GM04504 (cell line): ENCODE measurements around the gene TOMM20.
"Not testable (repeated sequence)": the region's sequence is repeated elsewhere in the genome, so short reads cannot be mapped to it uniquely, and the experiment has no call there.

Source experiments
- DNase-seq: peaks from one replicate; pipeline ENCODE4 v3.0.0-alpha.2; 2012; ENCODE audit warnings: low read depth

Gene TOMM20

DNA sequence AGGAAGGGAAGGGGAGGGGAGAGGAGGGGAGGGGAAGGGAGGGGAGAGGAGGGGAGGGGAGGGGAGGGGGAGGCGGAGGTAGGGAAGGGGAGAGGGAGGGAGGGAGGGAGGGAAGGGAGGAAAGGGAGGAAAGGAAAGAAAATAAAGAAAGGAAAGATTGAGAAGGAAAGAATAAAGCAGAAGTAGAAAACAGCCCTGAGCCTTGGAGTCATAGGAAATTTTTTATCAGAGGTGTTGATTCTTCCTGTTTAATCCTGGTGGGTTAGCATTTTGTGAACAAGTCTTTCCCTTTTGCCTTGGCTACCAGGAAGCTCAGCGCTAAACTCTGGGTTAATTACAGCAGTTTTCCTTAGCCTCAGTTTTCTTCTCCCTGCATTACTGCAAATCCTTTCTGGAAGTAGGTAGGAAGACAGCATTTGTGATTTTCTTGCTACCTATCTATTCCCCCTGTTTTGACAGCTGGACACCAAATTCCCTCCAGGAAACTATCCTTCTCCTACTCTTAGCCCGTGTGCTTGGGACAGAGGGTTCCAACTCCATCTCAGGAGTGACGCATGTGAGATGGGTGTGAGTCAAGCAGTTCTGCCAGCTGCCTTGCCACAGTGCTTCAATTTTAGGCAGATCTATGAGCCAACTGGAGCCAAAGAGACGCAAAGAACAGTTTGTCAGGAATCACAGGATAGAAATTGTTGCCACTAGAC is 26.9 kb downstream of the TOMM20 start:
- no peak for DNase-seq

- no peak for DNase-seq
Observed at GRCh38 chr1:235100194-235100772, 28.4 kb downstream of the TOMM20 start.

GRCh38 chr1:235098991-235099390 is 29.6 kb downstream of the TOMM20 start:
- no peak for DNase-seq

GRCh38 chr1:235098547-235098946 is 30.1 kb downstream of the TOMM20 start:
- no peak for DNase-seq

DNA sequence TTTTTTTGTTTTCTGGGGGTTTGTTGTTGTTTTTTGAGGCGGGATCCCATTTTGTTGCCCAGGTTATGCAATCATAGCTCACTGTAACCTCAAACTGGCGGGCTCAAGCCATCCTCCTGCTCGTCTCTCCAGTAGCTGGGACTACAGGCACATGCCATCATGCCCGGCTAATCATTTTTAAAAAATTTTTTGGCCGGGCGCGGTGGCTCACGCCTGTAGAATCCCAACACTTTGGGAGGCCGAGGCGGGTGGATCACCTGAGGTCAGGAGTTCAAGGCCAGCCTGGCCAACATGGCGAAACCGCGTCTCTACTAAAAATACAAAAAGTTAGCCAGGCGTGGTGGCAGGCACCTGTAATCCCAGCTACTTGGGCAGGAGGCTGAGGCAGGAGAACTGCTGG is 31.1 kb downstream of the TOMM20 start:
- not testable (repeated sequence) for DNase-seq

DNA sequence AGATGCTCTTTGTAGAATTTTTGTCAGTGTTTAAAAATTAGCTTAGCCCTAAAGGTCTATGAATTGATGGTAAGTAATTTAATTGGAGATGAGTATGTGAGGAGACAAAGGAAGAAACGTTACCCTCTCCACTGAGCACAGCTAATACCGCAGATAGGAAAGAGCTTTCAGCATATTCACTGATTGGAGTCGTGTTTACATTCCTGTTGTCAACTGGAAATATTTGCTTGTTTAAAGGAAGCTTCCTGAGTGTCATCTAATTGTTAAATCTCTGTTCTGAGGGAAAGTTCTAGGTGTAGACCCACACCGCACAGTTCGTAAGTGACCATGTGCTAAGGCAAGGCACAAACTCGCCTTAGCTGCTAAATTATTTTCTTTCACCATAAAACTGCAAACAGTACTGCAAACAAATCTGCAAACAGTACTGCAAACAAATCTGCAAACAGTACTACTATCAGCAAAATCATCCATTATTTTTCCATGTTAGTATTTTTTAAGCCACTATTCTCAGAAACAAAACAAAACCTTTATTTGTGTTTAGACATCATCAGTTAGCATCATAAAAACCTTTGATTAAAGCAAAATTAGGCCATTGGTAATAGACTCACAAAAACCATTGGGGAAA is 32.6 kb downstream of the TOMM20 start:
- DNase-seq, result no peak

DNA sequence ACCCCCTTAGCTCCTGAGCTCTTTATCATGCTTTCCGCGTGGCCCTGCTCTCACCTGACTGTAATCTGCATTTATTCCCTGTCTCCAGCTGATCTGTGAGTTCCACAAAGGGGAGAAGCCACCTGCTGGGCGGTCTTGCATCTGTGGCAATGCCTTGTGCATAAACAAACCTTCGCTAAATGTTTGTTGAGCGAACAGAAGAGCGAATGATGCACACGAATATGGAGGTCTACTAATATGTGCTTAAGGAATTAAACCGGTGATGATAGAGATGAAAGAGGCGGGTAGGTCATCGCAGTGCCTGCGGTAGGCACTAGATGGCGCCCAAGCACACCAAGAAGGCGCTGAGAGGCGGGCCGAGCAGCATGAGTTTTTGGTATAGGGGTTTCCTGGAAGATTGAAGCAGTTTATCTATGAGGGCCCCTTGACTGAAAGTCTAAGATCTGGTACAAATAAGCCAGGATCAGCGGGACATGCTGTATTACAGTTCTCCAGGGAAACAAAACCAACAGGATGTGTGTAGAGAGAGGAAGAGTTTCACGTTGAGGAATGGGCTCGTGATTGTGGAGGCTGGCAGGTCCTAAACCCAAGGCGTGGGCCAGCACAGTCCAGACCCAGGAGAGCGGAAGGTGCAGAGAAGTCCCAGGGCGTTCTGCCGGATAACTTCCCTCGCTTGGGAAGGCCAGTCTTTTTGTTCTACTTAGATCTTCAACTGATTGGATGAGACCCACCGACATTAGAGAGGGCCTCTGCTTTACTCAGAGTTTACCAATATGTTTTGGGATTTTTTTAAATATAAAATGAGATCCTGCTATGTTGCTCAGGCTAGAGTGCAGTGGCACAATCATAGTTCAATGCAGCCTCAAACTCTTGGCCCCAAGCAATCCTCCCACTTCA is 34.7 kb downstream of the TOMM20 start:
- no peak for DNase-seq

- no peak for DNase-seq
Observed at GRCh38 chr1:235093013-235093695, 35.5 kb downstream of the TOMM20 start.

DNA sequence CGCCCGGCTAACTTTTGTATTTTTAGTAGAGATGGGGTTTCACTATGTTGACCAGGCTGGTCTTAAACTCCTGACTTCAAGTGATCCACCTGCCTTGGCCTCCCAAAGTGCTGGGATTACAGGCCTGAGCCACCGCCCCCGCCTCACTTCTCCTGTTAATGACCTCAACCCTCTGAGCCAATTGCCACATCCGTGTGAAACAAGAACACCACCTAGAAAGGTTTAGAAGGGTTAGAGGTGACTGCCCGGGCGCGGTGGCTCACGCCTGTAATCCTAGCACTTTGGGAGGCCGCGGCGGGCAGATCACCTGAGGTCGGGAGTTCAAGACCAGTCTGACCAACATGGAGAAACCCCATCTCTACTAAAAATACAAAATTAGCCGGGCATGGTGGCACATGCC is 36.2 kb downstream of the TOMM20 start:
- not testable (repeated sequence) for DNase-seq

DNA sequence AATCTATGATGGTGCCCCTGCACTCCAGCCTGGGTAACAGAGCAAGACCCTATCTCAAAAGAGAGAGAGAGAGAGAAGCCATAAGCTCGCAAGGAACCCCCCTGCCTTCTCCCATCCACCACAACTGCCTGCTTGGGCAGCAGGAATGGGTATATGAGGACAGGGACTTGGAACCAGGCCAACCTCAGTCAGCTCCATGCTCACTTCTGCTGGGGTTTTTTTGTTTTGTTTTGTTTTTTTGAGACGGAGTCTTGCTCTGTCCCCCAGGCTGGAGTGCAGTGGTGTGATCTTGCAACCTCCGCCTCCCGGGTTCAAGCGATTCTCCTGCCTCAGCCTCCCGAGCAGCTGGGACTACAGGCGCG is 36.6 kb downstream of the TOMM20 start:
- not testable (repeated sequence) for DNase-seq

DNA sequence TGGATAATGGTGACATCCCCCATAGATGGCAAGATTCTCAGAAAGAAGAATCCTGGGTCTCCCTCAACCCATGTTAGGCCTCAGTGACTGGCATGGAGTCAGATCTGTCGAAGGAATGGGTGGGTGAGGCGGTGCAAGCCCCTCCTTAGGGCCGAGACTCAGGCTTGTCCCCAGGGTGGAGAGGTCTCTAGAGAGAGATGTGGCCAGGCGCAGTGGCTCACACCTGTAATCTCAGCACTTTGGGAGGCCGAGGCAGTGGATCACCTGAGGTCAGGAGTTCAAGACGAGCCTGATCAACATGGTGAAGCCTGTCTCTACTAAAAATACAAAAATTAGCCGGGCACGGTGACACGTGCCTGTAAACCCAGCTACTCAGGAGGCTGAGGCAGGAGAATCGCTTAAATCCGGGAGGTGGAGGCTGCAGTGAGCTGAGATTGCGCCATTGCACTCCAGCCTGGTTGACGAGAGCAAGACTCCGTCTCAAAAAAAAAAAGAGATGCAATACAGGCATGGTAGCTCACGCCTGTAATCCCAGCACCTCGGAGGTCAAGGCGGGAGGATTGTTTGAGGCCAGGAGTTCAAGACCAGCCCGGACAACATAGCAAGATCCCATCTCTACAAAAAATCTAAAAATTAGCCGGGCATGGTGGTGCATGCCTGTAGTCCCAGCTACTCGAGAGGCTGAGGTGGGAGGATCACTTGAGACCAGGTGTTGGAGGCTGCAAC is 37.2 kb downstream of the TOMM20 start:
- DNase-seq, result not testable (repeated sequence)

DNA sequence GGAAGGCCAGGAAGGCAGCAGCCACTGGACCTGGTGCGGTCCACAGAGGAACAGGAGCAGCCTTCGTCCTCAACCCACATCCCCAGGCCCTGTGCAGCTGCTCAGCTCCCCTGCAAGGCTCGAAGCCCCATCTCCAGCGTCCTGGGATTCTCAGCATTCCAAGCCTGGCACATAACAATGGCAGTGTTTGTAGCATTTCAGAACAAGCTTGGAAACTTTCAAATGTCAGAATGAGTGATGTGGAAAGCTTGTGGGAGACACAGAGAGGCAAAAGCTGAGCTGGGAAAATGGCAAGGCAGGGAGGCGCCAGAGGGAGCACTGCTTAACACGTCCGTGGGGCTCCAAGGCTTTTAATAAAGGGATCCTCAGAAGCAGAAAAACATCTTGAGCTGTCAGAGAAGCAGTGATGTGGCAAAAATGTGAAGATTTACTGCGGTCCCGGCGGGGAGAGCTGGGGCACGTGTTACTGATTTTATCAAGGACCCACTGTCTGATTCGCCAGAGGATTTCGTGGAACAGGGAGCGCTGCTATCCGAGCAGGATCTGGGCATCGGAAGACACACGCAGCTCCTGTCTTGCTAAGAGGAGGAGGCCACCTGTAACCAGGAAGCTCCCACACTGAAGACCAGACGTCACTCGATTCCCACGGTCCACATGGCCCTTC is 38.1 kb downstream of the TOMM20 start:
- no peak for DNase-seq

DNA sequence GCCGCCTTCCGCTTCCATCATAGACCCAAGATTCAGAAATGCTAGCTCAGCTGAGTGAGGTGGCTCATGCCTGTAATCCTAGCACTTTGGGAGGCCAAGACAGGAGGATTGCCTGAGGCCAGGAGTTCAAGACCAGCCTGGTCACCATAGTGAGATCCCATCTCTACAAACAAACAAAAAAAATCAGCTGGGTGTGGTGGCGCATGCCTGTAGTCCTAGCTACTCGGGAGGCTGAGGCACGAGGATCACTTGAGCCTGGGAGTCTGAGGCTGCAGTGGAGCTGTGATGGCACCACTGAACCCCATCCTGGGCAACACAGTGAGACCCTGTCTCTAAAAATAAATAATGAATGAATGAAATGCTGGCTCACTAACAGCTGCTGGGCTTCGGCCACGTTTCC is 39.7 kb downstream of the TOMM20 start:
- no peak for DNase-seq

- DNase-seq, result no peak
Observed at GRCh38 chr1:235088430-235088829, 40.2 kb downstream of the TOMM20 start.

- no peak for DNase-seq
Observed at GRCh38 chr1:235087906-235088305, 40.7 kb downstream of the TOMM20 start.

GRCh38 chr1:235085411-235086117 is 43.1 kb downstream of the TOMM20 start:
- not testable (repeated sequence) for DNase-seq

- not testable (repeated sequence) for DNase-seq
Observed at GRCh38 chr1:235080788-235081187, 47.8 kb downstream of the TOMM20 start.

- DNase-seq, result not testable (repeated sequence)
Observed at GRCh38 chr1:235080297-235080657, 48.4 kb downstream of the TOMM20 start.

DNA sequence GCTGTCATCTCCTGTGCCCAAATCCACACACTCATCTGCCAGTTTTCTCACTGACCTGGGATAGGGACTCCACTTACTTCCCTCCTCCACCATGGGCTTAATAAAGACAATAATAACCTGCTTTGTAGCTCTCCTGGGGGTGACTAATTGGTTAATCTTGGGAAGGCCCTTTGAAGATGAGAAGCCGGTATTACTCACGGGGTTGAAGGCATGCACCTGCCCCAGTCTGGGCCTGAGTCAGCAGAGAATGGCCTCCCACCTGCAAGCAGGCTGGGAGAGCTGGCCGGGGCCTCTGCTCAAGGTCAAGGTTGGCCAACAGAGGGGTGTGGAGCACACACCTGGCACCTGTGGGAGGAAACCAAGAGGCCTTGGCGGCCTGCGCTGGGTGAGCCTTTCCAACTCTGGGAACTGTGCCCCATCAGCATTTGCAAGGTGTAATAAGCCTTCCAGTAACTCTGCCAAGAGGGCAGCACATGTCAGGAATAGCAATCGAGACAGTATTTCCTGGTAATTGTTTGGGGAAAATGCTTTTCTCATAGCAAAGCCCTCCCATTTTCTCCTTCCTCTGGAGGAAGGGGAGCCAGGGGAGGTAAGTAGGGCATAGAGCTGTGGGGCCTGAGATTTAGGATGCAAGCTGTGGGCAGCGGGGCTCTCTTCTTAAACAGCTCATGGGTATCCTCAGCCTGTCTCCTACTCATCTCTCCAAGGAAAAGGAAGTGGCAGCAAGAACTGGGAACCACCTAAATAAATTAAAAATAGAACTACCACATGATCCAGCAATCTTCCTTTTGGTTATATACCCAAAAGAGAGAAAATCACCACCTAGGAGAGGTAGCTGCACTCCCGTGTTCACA is 49.0 kb downstream of the TOMM20 start:
- DNase-seq, result no peak
